GM19452 (cell line): ENCODE measurements around the gene THUMPD1.
A peak's percentile ranks its signal among the peaks of the same experiment; 100 is the strongest.
"Not testable (repeated sequence)": the region's sequence is repeated elsewhere in the genome, so short reads cannot be mapped to it uniquely, and the experiment has no call there.

ENCODE experiments used
- ATAC-seq: cut with Tn5 transposase; IDR thresholded peaks from one replicate; pipeline ENCODE4 v1.9.1; 2021; ENCODE audit not compliant: unreplicated experiment

THUMPD1 gene, protein sequence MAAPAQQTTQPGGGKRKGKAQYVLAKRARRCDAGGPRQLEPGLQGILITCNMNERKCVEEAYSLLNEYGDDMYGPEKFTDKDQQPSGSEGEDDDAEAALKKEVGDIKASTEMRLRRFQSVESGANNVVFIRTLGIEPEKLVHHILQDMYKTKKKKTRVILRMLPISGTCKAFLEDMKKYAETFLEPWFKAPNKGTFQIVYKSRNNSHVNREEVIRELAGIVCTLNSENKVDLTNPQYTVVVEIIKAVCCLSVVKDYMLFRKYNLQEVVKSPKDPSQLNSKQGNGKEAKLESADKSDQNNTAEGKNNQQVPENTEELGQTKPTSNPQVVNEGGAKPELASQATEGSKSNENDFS

GRCh38 chr16:20741554-20742285 is at the start of gene THUMPD1:
Gene THUMPD1 (minus strand): TSS chr16:20741818. CDS start chr16:20741739, 79 bp downstream.
- peak; percentile 76 for ATAC-seq

DNA sequence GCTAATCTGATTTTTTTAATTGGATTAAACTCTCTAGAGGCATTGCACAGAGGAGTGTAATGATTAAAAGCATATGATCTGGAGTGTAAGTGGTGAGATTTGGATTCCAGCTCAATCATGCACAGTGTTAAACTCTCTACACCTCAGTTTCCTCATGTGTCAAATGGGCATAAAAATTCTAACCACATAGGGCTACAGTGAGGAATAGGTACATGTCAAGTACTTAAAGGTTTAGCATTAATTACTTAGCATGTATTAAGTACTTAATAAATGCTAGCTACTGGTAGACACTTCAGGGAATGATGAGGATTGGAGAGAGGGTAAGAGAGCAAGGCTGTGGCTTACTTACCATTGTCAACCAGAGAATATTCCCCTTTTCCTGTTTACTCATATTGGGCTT is 47.5 kb upstream of the THUMPD1 start:
- no peak for ATAC-seq

GRCh38 chr16:20784204-20784603 is 42.6 kb upstream of the THUMPD1 start:
- ATAC-seq = no peak

DNA sequence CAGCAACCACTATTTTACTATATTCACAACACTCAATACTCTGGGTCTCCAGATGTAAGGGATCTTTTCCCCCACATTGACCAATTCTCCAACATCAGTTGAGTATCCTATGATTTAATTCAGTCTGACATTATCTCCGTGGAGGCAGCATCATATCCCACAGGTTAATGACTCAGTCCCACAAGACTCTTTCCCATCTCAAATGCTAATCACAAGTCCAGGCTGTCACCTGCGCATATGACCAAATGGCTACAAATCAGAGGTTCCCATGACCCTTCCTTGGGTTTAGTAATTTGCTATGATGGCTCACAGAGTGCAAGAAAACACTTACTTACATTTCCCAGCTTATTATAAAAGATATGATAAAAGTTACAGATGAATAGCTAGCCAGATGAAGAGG is 40.9 kb upstream of the THUMPD1 start:
- no peak for ATAC-seq

GRCh38 chr16:20781697-20782096 is 40.1 kb upstream of the THUMPD1 start:
- no peak for ATAC-seq

DNA sequence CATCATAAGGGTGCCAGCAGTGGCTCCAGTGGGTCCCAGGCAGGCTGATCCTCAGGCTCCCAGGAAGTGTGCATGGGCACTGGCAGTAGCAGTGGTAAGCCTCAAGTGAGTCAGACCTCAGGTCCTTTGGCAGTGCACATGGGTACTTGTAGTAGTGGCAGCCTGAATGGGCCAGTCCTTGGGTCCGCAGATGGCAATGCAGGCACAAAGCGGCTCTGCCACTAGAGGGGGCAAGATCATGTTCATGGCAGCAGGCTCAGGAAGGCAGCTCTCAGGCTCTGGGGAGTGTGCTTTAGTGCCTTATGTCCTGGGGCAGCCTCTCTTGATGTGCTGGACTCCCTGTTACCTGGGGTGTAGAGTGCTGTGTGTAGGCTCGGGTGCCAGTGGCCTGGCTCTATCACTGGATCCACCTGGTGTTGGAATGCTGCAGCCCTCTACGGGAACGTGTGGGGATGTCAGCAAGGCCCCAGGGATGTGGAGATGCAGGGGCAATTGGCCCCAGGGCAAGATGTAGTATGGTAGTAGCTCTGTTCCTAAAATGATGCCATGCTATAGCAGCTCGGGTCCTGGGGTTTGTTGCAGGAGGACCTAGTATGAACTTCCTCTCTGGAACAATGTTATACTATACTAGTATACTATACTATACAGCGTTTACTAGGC is 33.2 kb upstream of the THUMPD1 start:
- ATAC-seq = no peak

- ATAC-seq = no peak
These were observed 32.1 kb upstream of the THUMPD1 start for GRCh38 chr16:20773679-20774078.

DNA sequence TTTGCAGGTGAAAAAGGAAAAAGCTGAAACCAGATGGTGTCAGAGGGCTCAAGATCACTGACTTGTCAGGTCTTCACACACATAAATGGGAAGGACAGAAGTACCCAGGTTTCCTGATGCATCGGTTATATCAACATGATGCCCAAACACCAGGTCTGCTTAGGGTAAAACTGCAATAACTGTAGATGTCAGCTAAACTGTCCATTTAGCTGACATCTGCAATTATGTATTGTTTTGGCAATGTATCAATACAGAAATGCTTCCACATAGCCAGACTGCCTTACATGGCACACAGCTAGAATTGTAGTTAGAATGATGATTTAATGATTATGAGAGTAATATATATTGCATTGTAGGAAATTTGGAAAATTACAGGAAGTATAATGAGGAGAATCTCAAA is 27.2 kb upstream of the THUMPD1 start:
- no peak for ATAC-seq

GRCh38 chr16:20768121-20768520 is 26.5 kb upstream of the THUMPD1 start:
- ATAC-seq = no peak

DNA sequence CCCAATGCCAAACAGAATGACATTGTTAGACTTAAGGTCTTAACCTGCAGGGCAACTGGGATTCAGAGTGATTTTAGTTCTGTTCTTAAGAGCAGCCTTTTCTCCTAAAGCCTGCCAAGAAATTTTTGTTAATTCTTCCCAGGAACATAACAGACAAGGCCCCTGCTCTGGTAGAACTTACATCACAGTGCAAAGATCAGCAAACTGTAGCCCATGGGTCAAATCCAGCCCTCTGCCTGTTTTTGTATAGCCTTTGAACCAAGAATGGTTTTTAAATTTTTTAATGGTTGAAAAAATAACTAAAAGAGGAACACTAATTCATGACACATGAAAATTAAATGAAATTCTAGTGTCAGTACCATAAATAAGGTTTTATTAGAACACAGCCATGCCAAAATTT is 26.0 kb upstream of the THUMPD1 start:
- ATAC-seq = no peak

GRCh38 chr16:20766294-20766693 is 24.7 kb upstream of the THUMPD1 start:
- no peak for ATAC-seq

GRCh38 chr16:20765732-20766131 is 24.1 kb upstream of the THUMPD1 start:
- no peak for ATAC-seq

GRCh38 chr16:20764448-20764847 is 22.8 kb upstream of the THUMPD1 start:
- not testable (repeated sequence) for ATAC-seq

GRCh38 chr16:20763461-20764232 is 22.0 kb upstream of the THUMPD1 start, which contains the start of gene ACSM3:
Gene ACSM3 (plus strand): TSS chr16:20764014. CDS start chr16:20770035, 6,021 bp downstream.
- peak; percentile 99 for ATAC-seq

- ATAC-seq = no peak
These were observed 20.9 kb upstream of the THUMPD1 start for GRCh38 chr16:20762404-20763123.

DNA sequence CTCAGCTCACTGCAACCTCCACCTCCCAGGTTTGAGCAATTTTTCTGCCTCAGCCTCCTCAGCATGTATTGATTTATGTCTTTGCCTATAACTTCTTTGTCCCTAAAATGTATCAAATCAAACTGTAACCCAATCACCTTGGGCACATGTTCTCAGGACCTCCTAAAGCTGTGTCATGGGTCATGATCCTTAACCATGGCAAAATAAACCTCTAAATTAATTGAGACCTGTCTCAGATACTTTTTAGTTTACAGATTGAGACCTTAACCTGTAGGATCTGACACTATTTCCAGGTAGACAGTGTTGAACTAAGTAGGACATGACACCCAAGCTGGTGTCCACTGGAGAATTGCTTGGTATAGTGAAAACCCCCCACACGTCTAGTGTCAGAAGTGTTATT is 19.6 kb upstream of the THUMPD1 start:
- no peak for ATAC-seq

- no peak for ATAC-seq
These were observed 18.7 kb upstream of the THUMPD1 start for GRCh38 chr16:20760346-20760745.

DNA sequence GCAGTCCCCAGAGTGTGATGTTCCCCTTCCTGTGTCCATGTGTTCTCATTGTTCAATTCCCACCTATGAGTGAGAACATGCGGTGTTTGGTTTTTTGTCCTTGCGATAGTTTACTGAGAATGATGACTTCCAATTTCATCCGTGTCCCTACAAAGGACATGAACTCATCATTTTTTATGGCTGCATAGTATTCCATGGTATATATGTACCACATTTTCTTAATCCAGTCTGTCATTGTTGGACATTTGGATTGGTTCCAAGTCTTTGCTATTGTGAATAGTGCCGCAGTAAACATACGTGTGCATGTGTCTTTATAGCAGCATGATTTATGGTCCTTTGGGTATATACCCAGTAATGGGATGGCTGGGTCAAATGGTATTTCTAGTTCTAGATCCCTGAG is 14.2 kb upstream of the THUMPD1 start:
- not testable (repeated sequence) for ATAC-seq

DNA sequence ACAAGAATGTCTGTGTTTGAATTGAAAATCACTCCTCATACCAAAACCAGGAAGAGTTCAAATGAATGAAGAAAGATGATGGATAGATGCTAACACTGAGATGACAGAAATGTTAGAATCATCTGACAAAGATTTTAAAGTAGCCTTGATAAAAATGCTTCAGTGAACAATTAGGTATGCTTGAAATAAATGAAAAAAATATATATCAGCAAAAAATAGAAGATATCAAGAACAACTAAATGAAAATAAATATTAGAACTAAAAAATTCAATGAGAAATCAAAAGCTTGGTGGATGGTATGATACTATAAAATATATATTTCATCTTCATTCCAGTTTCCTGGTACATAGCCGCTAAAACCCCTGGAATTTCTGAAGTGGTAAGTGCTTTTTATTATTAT is 13.6 kb upstream of the THUMPD1 start:
- no peak for ATAC-seq

- no peak for ATAC-seq
These were observed 12.1 kb upstream of the THUMPD1 start for GRCh38 chr16:20753727-20754126.
